ENCODE measurements around the gene FOXD2. TPM values are rescaled to one million over a fixed set of nuclear protein-coding genes. Genes with fewer than 3 reads are reported as not detected.

FOXD2 gene
- polyA plus RNA-seq, 1 donor, result 0.30 TPM

- DNase-seq, result no peak
Measured at GRCh38 chr1:47469390-47469759, 31.5 kb downstream of the FOXD2 start.

- DNase-seq, result no peak
Measured at GRCh38 chr1:47469910-47470309, 32.1 kb downstream of the FOXD2 start.

GRCh38 chr1:47471163-47471562 lies 33.3 kb downstream of the FOXD2 start:
- DNase-seq, result peak; percentile 61

GRCh38 chr1:47474278-47475193 lies 36.7 kb downstream of the FOXD2 start:
- DNase-seq, result no peak

- DNase-seq, result no peak
Measured at GRCh38 chr1:47477595-47478080, 39.8 kb downstream of the FOXD2 start.

GRCh38 chr1:47478090-47478489 lies 40.2 kb downstream of the FOXD2 start:
- no peak for DNase-seq

GRCh38 chr1:47479664-47480063 lies 41.8 kb downstream of the FOXD2 start:
- DNase-seq, result no peak

GRCh38 chr1:47481936-47482335 lies 44.1 kb downstream of the FOXD2 start:
- no peak for DNase-seq

- no peak for DNase-seq
Measured at GRCh38 chr1:47482786-47483185, 44.9 kb downstream of the FOXD2 start.

- DNase-seq, result no peak
Measured at GRCh38 chr1:47483651-47484050, 45.8 kb downstream of the FOXD2 start.

GRCh38 chr1:47485817-47486216 lies 48.0 kb downstream of the FOXD2 start:
- DNase-seq, result no peak

GRCh38 chr1:47487332-47487731 lies 49.5 kb downstream of the FOXD2 start:
- no peak for DNase-seq

GRCh38 chr1:47487850-47488450 lies 50.1 kb downstream of the FOXD2 start:
- DNase-seq, result no peak

Other genes with a start within 250 kb of the FOXD2 start
- 0.59 TPM for gene PDZK1IP1, start 248.0 kb upstream of the FOXD2 start, polyA plus RNA-seq (ENCODE audit: insufficient read length)
- 3.6 TPM for gene TAL1, start 205.8 kb upstream of the FOXD2 start, polyA plus RNA-seq (ENCODE audit: insufficient read length)
- gene STIL, start 123.9 kb upstream of the FOXD2 start, polyA plus RNA-seq (ENCODE audit: insufficient read length), result 3.9 TPM
- gene CMPK1, start 104.3 kb upstream of the FOXD2 start, polyA plus RNA-seq (ENCODE audit: insufficient read length), result 69.0 TPM
- gene FOXE3, start 21.8 kb upstream of the FOXD2 start, polyA plus RNA-seq (ENCODE audit: insufficient read length), result not detected

All from hindlimb muscle (tissue), 1 donor.